Suppressor macrophage (primary cell): ENCODE data around the gene SLC35F1.
A peak's percentile ranks its signal among the peaks of the same experiment; 100 is the strongest.
"Not testable (repeated sequence)": the region's sequence is repeated elsewhere in the genome, so short reads cannot be mapped to it uniquely, and the experiment has no call there.

ENCODE experiments used
- DNase-seq, 4 experiments: peaks; one replicate each; pipeline ENCODE4 v3.0.0-alpha.2; 2020 to 2022
- total RNA-seq, 17 experiments: gene quantifications; one replicate each; lab custom pipeline; 2026; ENCODE audit warnings: mixed read lengths in 6 of 17, inconsistent platforms in 3 of 17; lab: John Stamatoyannopoulos, UW

SLC35F1 gene
- total RNA-seq, result 0 to 1.3 (median 0) reads per million in 17 experiments

GRCh38 chr6:117906958-117907600 lies at the start of gene SLC35F1:
Gene SLC35F1, plus strand, starts transcription at chr6:117907264.
- peak in 3 of 4 experiments; percentile 1 to 36 (median 10) for DNase-seq

- DNase-seq, result not testable (repeated sequence)
Measured at GRCh38 chr6:117858601-117859000, 48.5 kb upstream of the SLC35F1 start.

GRCh38 chr6:117861545-117861944 lies 45.5 kb upstream of the SLC35F1 start:
- no peak for DNase-seq

GRCh38 chr6:117866561-117866960 lies 40.5 kb upstream of the SLC35F1 start:
- DNase-seq, result no peak

GRCh38 chr6:117870486-117871242 lies 36.4 kb upstream of the SLC35F1 start:
- DNase-seq, result no peak

- DNase-seq, result no peak
Measured at GRCh38 chr6:117880824-117881223, 26.2 kb upstream of the SLC35F1 start.

- DNase-seq, result no peak
Measured at GRCh38 chr6:117890172-117890571, 16.9 kb upstream of the SLC35F1 start.

- no peak for DNase-seq
Measured at GRCh38 chr6:117906507-117906957, 532 bp upstream of the SLC35F1 start.

- DNase-seq, result no peak
Measured at GRCh38 chr6:117907601-117908245, 659 bp downstream of the SLC35F1 start.

GRCh38 chr6:117908246-117909068 lies 1.4 kb downstream of the SLC35F1 start:
- DNase-seq, result no peak

- DNase-seq, result no peak
Measured at GRCh38 chr6:117909638-117910037, 2.6 kb downstream of the SLC35F1 start.

GRCh38 chr6:117910549-117910948 lies 3.5 kb downstream of the SLC35F1 start:
- no peak for DNase-seq

- DNase-seq, result no peak
Measured at GRCh38 chr6:117911150-117911549, 4.1 kb downstream of the SLC35F1 start.

- DNase-seq, result no peak
Measured at GRCh38 chr6:117911660-117912059, 4.6 kb downstream of the SLC35F1 start.

- no peak for DNase-seq
Measured at GRCh38 chr6:117915846-117916245, 8.8 kb downstream of the SLC35F1 start.

GRCh38 chr6:117916483-117916882 lies 9.4 kb downstream of the SLC35F1 start:
- no peak for DNase-seq

GRCh38 chr6:117917176-117917575 lies 10.1 kb downstream of the SLC35F1 start:
- DNase-seq, result no peak

- DNase-seq, result no peak
Measured at GRCh38 chr6:117918454-117918853, 11.4 kb downstream of the SLC35F1 start.

- DNase-seq, result no peak
Measured at GRCh38 chr6:117919275-117919674, 12.2 kb downstream of the SLC35F1 start.

- DNase-seq, result peak in 1 of 4 experiments; percentile 9
Measured at GRCh38 chr6:117919775-117920729, 13.0 kb downstream of the SLC35F1 start.

- DNase-seq, result no peak
Measured at GRCh38 chr6:117924690-117925089, 17.6 kb downstream of the SLC35F1 start.
